Trophoblast cell (in vitro differentiated cells and primary cell): Measurements from ENCODE around the gene ATP13A5.
A peak's percentile ranks its signal among the peaks of the same experiment; 100 is the strongest.

Source experiments
- DNase-seq, 2 donors: peaks; one replicate each; pipeline ENCODE4 v3.0.0-alpha.2; 2016
- H2AFZ ChIP-seq: 2 replicates; pipeline ENCODE4 v1.6.1; 2013; ENCODE audit warnings: low read length, moderate library complexity, mild to moderate bottlenecking; ENCODE audit not compliant: insufficient read depth, poor library complexity
- H2AK5ac ChIP-seq: 2 replicates; pipeline ENCODE4 v1.6.1; 2013; ENCODE audit warnings: mild to moderate bottlenecking, low read length
- H2BK120ac ChIP-seq: 2 replicates; pipeline ENCODE4 v1.6.1; 2013; ENCODE audit warnings: low read length, mild to moderate bottlenecking, moderate library complexity; ENCODE audit not compliant: insufficient read depth, poor library complexity
- H2BK12ac ChIP-seq: 2 replicates; pipeline ENCODE4 v1.6.1; 2013; ENCODE audit warnings: mild to moderate bottlenecking, low read length, moderate library complexity
- H2BK5ac ChIP-seq: 2 replicates; pipeline ENCODE4 v1.6.1; 2013; ENCODE audit warnings: low read length, low read depth, moderate library complexity, mild to moderate bottlenecking; ENCODE audit not compliant: poor library complexity
- H3K14ac ChIP-seq: 2 replicates; pipeline ENCODE4 v1.6.1; 2013; ENCODE audit warnings: mild to moderate bottlenecking, low read length
- H3K18ac ChIP-seq: 2 replicates; pipeline ENCODE4 v1.6.1; 2013; ENCODE audit warnings: mild to moderate bottlenecking, low read length
- H3K23ac ChIP-seq: 2 replicates; pipeline ENCODE4 v1.6.1; 2013; ENCODE audit warnings: low read length
- H3K27ac ChIP-seq: 2 replicates; pipeline ENCODE4 v1.5.1; 2013; ENCODE audit warnings: low read depth, mild to moderate bottlenecking, inconsistent platforms, low read length, moderate library complexity
- H3K27me3 ChIP-seq: 2 replicates; pipeline ENCODE4 v1.6.1; 2013; ENCODE audit warnings: inconsistent platforms, mild to moderate bottlenecking, low read length, moderate library complexity; ENCODE audit not compliant: insufficient read depth
- H3K36me3 ChIP-seq, 2 experiments: 1 replicate in 1 of 2; 2 replicates in 1 of 2; pipeline ENCODE4 v1.6.1; 2013; ENCODE audit warnings: low read length in 2 of 2, mild to moderate bottlenecking in 2 of 2, moderate library complexity in 1 of 2; ENCODE audit not compliant: insufficient read depth in 2 of 2, control insufficient read depth in 1 of 2
- H3K4ac ChIP-seq: 2 replicates; pipeline ENCODE4 v1.6.1; 2013; ENCODE audit warnings: low read depth, mild to moderate bottlenecking, low read length, moderate library complexity
- H3K4me1 ChIP-seq, 2 experiments: 1 replicate in 1 of 2; 2 replicates in 1 of 2; pipeline ENCODE4 v1.6.1; 2013; ENCODE audit warnings: low read length in 2 of 2, mild to moderate bottlenecking in 2 of 2, moderate library complexity in 1 of 2; ENCODE audit not compliant: insufficient read depth in 2 of 2, control insufficient read depth in 1 of 2
- H3K4me2 ChIP-seq: 2 replicates; pipeline ENCODE4 v1.6.1; 2013; ENCODE audit warnings: inconsistent platforms, mild to moderate bottlenecking, low read length, moderate library complexity
- H3K4me3 ChIP-seq: 2 replicates; pipeline ENCODE4 v1.5.1; 2013; ENCODE audit warnings: mild to moderate bottlenecking, low read depth, low read length, inconsistent platforms
- H3K79me1 ChIP-seq: one replicate; pipeline ENCODE4 v1.6.1; 2013; ENCODE audit warnings: low read length
- H3K79me2 ChIP-seq: 2 replicates; pipeline ENCODE4 v1.6.1; 2013; ENCODE audit warnings: low read length, mild to moderate bottlenecking; ENCODE audit not compliant: control insufficient read depth, insufficient read depth, poor library complexity
- H3K9ac ChIP-seq: 2 replicates; pipeline ENCODE4 v1.6.1; 2013; ENCODE audit warnings: mild to moderate bottlenecking, low read length
- H3K9me3 ChIP-seq: 2 replicates; pipeline ENCODE4 v1.6.1; 2013; ENCODE audit warnings: low read depth, mild to moderate bottlenecking, control low read depth, inconsistent platforms, low read length; ENCODE audit not compliant: insufficient read depth
- H4K12ac ChIP-seq: 2 replicates; pipeline ENCODE4 v1.6.1; 2013; ENCODE audit warnings: low read depth, mild to moderate bottlenecking, low read length, moderate library complexity
- H4K8ac ChIP-seq: 2 replicates; pipeline ENCODE4 v1.6.1; 2013; ENCODE audit warnings: low read depth, mild to moderate bottlenecking, low read length, moderate library complexity
- H4K91ac ChIP-seq: one replicate; pipeline ENCODE4 v1.6.1; 2013; ENCODE audit warnings: low read depth, mild to moderate bottlenecking, low read length, moderate library complexity
- WGBS: extraction: QIAGEN DNeasy Blood & Tissue Kit; methylation state at CpG from one replicate; pipeline ENCODE4 v1.1.7; 2013; ENCODE audit warnings: missing lambda C conversion rate; ENCODE audit not compliant: insufficient read length, insufficient coverage; ENCODE audit errors: extremely low coverage; 5-methylcytosine and 5-hydroxymethylcytosine counted together

Gene ATP13A5

GRCh38 chr3:193225302-193226125 lies 153.0 kb downstream of the ATP13A5 start:
- Histone ChIP-seq H2BK12ac (no peak overlapping the region), H3K9me3 (no peaks in the 10 kb centered on the region), H2AFZ (no peak overlapping the region), H3K4me1 (peaks cover 6 to 7% of the 10 kb centered on the region in 2 experiments), H3K79me2 (no peaks in the 10 kb centered on the region), H3K9ac (no peak overlapping the region), H3K18ac (no peak overlapping the region), H3K4me2 (no peak overlapping the region), H3K36me3 (no peaks in the 10 kb centered on the region), H3K23ac (no peak overlapping the region), H3K4ac (no peak overlapping the region), H4K91ac (no peak overlapping the region), H2BK5ac (no peak overlapping the region), H4K8ac (no peak overlapping the region), H3K27me3 (no peaks in the 10 kb centered on the region), H3K27ac (no peak overlapping the region), H2AK5ac (no peak overlapping the region), H4K12ac (no peak overlapping the region), H3K4me3 (no peak overlapping the region), H2BK120ac (no peak overlapping the region), H3K14ac (no peak overlapping the region), H3K79me1 (no peaks in the 10 kb centered on the region)
- DNase-seq = peak in 1 of 2 donors; percentile 80
- WGBS = no CpG with 5 or more reads among the region's 6 CpGs
